Endothelial cell of umbilical vein (primary cell): Measurements from ENCODE around the gene ENTREP1. TPM values are rescaled to one million over a fixed set of nuclear protein-coding genes. Genes with fewer than 3 reads are reported as not detected.

Source experiments
- BruUV-seq: library from RNA; stranded (reverse); fragments of 400-500 nt; replicated peaks from 2 replicates; lab custom pipeline; 2021; lab: Mats Ljungman, UMichigan
- CTCF ChIA-PET: fragments of 300-600, 350-600 bp; sonication (Branson Sonifier 250); formaldehyde crosslinking; loops from one replicate; lab custom pipeline; 2021; ENCODE audit warnings: antibody characterized with exemption, inconsistent platforms; lab: Charles Lee
- POLR2A ChIA-PET: fragments of 300-600, 350-600 bp; sonication (Branson Sonifier 250); formaldehyde crosslinking; loops from one replicate; lab custom pipeline; 2021; ENCODE audit warnings: antibody characterized with exemption, inconsistent platforms; lab: Charles Lee
- DNase-seq: peaks from one replicate; pipeline ENCODE4 v3.0.0-alpha.2; 2011; ENCODE audit warnings: low read depth, low spot score
- FAIRE-seq: peaks from 2 replicates; lab custom pipeline; 2011; peaks lifted over from hg19 to GRCh38; lab: Jason Lieb, UNC
- H2AFZ ChIP-seq: 2 replicates; pipeline ENCODE4 v1.6.0; 2012; ENCODE audit warnings: low read depth, low read length, control low read depth, inconsistent platforms
- H3K27ac ChIP-seq: 2 replicates; pipeline ENCODE4 v1.5.1; 2011; ENCODE audit warnings: low read depth, mild to moderate bottlenecking, control low read depth, low read length, moderate library complexity; ENCODE audit not compliant: insufficient read depth
- H3K27me3 ChIP-seq, 2 experiments: 2 replicates each; pipeline versions ENCODE4 v1.6.0 to v1.6.1; 2011; ENCODE audit warnings: low read length in 2 of 2, mixed read lengths in 1 of 2; ENCODE audit not compliant: control insufficient read depth in 2 of 2, insufficient read depth in 2 of 2
- H3K36me3 ChIP-seq, 2 experiments: 2 replicates in 1 of 2; 3 replicates in 1 of 2; pipeline ENCODE4 v1.5.1; 2011; ENCODE audit warnings: low read length in 2 of 2, mild to moderate bottlenecking in 1 of 2, moderate library complexity in 1 of 2; ENCODE audit not compliant: control insufficient read depth in 2 of 2, insufficient read depth in 2 of 2; ENCODE audit errors: extremely low read depth in 1 of 2
- H3K4me1 ChIP-seq: 3 replicates; pipeline ENCODE4 v1.5.1; 2011; ENCODE audit warnings: mild to moderate bottlenecking, low read length; ENCODE audit not compliant: control insufficient read depth, insufficient read depth; ENCODE audit errors: extremely low read depth
- H3K4me2 ChIP-seq: 2 replicates; pipeline ENCODE4 v1.6.1; 2011; ENCODE audit warnings: low read length, control low read depth, mixed read lengths; ENCODE audit not compliant: insufficient read depth
- H3K4me3 ChIP-seq, 3 experiments: fragments of 200-600 bp in 1 of 3; sonication (generic), shearing (Covaris generic) in 1 of 3; replicated peaks in 1 of 3; 2 replicates each; pipeline ENCODE4 v1.5.1; 2011 to 2016; ENCODE audit warnings: control low read depth in 3 of 3, low read length in 3 of 3, mild to moderate bottlenecking in 2 of 3, inconsistent platforms in 1 of 3, low read depth in 1 of 3, moderate library complexity in 1 of 3; ENCODE audit not compliant: insufficient read depth in 1 of 3
- H3K79me2 ChIP-seq: 2 replicates; pipeline ENCODE4 v1.6.0; 2012; ENCODE audit warnings: low read length, inconsistent platforms; ENCODE audit not compliant: control insufficient read depth, insufficient read depth
- H3K9ac ChIP-seq: replicated peaks from 2 replicates; pipeline ENCODE3; 2011; ENCODE audit warnings: low read length, control low read depth; ENCODE audit not compliant: insufficient read depth; ENCODE audit errors: extremely low read depth
- H3K9me1 ChIP-seq: replicated peaks from 3 replicates; pipeline ENCODE4 v1.6.0; 2011; ENCODE audit warnings: mild to moderate bottlenecking, low read length; ENCODE audit not compliant: control insufficient read depth, insufficient read depth; ENCODE audit errors: extremely low read depth
- H3K9me3 ChIP-seq: replicated peaks from 2 replicates; pipeline ENCODE4 v1.5.1; 2012; ENCODE audit warnings: low read length, inconsistent platforms; ENCODE audit not compliant: control insufficient read depth, insufficient read depth
- H4K20me1 ChIP-seq: replicated peaks from 2 replicates; pipeline ENCODE3; 2011; ENCODE audit warnings: mild to moderate bottlenecking, low read length; ENCODE audit not compliant: control insufficient read depth, insufficient read depth; ENCODE audit errors: extremely low read depth
- CTCF ChIP-seq, 2 donors: IDR thresholded peaks; 1 replicate in 1 of 2; 2 replicates in 1 of 2; pipeline ENCODE4 v1.5.1; 2011; ENCODE audit warnings: low read length in 2 of 2, mild to moderate bottlenecking in 2 of 2, moderate library complexity in 2 of 2, control low read depth in 1 of 2, inconsistent platforms in 1 of 2, low read depth in 1 of 2; ENCODE audit not compliant: insufficient read depth in 1 of 2; ENCODE audit errors: extremely low read depth in 1 of 2
- EZH2 ChIP-seq: IDR thresholded peaks from 2 replicates; pipeline ENCODE4 v1.6.1; 2012; ENCODE audit warnings: borderline replicate concordance, low read depth, mild to moderate bottlenecking, moderate library complexity, low read length, inconsistent platforms; ENCODE audit not compliant: severe bottlenecking
- FOS ChIP-seq: IDR thresholded peaks from 2 replicates; pipeline ENCODE4 v1.6.1; 2011; ENCODE audit warnings: mild to moderate bottlenecking, low read length, moderate library complexity, borderline replicate concordance; ENCODE audit not compliant: insufficient read depth
- GATA2 ChIP-seq: IDR thresholded peaks from 2 replicates; pipeline ENCODE4 v1.7.0; 2011; ENCODE audit warnings: low read depth, mild to moderate bottlenecking, moderate library complexity, mixed read lengths, low read length; ENCODE audit not compliant: insufficient read length, insufficient read depth
- JUN ChIP-seq: IDR thresholded peaks from 2 replicates; pipeline ENCODE4 v1.6.1; 2011; ENCODE audit warnings: borderline replicate concordance, low read depth; ENCODE audit not compliant: insufficient read length, insufficient read depth
- MYC ChIP-seq: IDR thresholded peaks from one replicate; pipeline ENCODE4 v1.6.1; 2011; ENCODE audit warnings: mild to moderate bottlenecking, low read depth, low read length
- POLR2A ChIP-seq: IDR thresholded peaks from 2 replicates; pipeline ENCODE4 v1.6.1; 2012; ENCODE audit warnings: low read depth, mild to moderate bottlenecking, control low read depth, low read length
- POLR2AphosphoS5 ChIP-seq: IDR thresholded peaks from 2 replicates; pipeline ENCODE4 v1.6.1; 2012; ENCODE audit warnings: low read depth, mild to moderate bottlenecking, control low read depth, low read length, moderate library complexity; ENCODE audit not compliant: insufficient read depth
- dilution Hi-C: fragments of 300-500 bp; cut with MboI; formaldehyde crosslinking; loops from one replicate; pipeline ENCODE4 v1.15.0; 2019; ENCODE audit warnings: low sequenced_read_pairs; ENCODE audit not compliant: extremely low pct_ligation_motif_present
- intact Hi-C: fragments of 100-400 bp; cut with micrococcal nuclease; formaldehyde crosslinking; loops from one replicate; pipeline ENCODE4 v1.10.0; 2022
- polyA plus RNA-seq, 4 experiments: library from polyadenylated mRNA; depleted of rRNA in 3 of 4; stranded (reverse) in 3 of 4; unstranded in 1 of 4; fragments of >200 nt; gene quantifications; 2 replicates each; pipeline versions ENCODE4 v1.2.1 to v1.2.3, GENCODE V29; 2011 to 2012; ENCODE audit warnings: missing spikeins in 1 of 4
- total RNA-seq: library from RNA; stranded (reverse); gene quantifications from 2 replicates; pipeline ENCODE4 v1.2.3, GENCODE V29; 2021
- TF ChIP-seq, protein P1 (sequence below): IDR thresholded peaks from 2 replicates; pipeline ENCODE4 v1.6.1; 2011; ENCODE audit not compliant: insufficient read depth, insufficient read length

The ENTREP1 gene
- total and polyA plus RNA-seq, 2 donors (not counting 3 experiments of a cell fraction or from before 2014, with no cell fraction given): 7.1 to 13.5 TPM

- Histone ChIP-seq H3K9me1 (peaks cover 2% of the 10 kb centered on the region), H2AFZ (no peak overlapping the region), H3K4me2 (no peak overlapping the region), H3K9ac (no peak overlapping the region), H3K4me3 (no peak overlapping the region), H4K20me1 (no peaks in the 10 kb centered on the region), H3K27ac (no peak overlapping the region), H3K4me1 (peaks cover 12% of the 10 kb centered on the region), H3K79me2 (no peaks in the 10 kb centered on the region), H3K27me3 (no peaks in the 10 kb centered on the region), H3K36me3 (no peaks in the 10 kb centered on the region), H3K9me3 (no peaks in the 10 kb centered on the region)
- FAIRE-seq: no peak
- POLR2A ChIA-PET: no interaction called here
- CTCF ChIA-PET: no interaction called here
- DNase-seq: no peak
- TF ChIP-seq FOS: no peak
- TF ChIP-seq CTCF (IDR thresholded peaks at IDR 0.05; ENCODE audit: extremely low read depth in 1 of 2, insufficient read depth in 1 of 2, low read depth in 1 of 2, low read length in 2 of 2): no peak
- TF ChIP-seq, protein P1, sequence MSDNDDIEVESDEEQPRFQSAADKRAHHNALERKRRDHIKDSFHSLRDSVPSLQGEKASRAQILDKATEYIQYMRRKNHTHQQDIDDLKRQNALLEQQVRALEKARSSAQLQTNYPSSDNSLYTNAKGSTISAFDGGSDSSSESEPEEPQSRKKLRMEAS: no peak
- no peak for TF ChIP-seq JUN
- TF ChIP-seq MYC: no peak
- no peak for TF ChIP-seq POLR2AphosphoS5
- TF ChIP-seq GATA2: no peak
- TF ChIP-seq POLR2A: no peak
- TF ChIP-seq EZH2: no peak
- dilution Hi-C loops (no loop called here), intact Hi-C loops (no loop called here)
- BruUV-seq: no TSS peak
These were observed 17.8 kb downstream of the ENTREP1 start for GRCh38 chr9:69342769-69343168.
